HL-60 (cell line): ENCODE results near the gene HOXA7.

Source experiments
- DNase-seq, 2 experiments: peaks; one replicate each; pipeline ENCODE4 v3.0.0-alpha.2; 2010 to 2020; ENCODE audit warnings: low read depth in 1 of 2, low spot score in 1 of 2
- H3K27ac ChIP-seq: fragments of 250-450 bp; sonication (Bioruptor Pico); replicated peaks from 2 replicates; pipeline ENCODE4 v1.5.1; 2020; ENCODE audit warnings: mild to moderate bottlenecking, moderate library complexity
- H3K27me3 ChIP-seq: fragments of 250-450 bp; sonication (Bioruptor Pico); 2 replicates; pipeline ENCODE4 v1.5.1; 2021; ENCODE audit warnings: mild to moderate bottlenecking, moderate library complexity; ENCODE audit not compliant: insufficient read depth, poor library complexity, severe bottlenecking
- H3K4me3 ChIP-seq: replicated peaks from 2 replicates; pipeline ENCODE4 v1.5.1; 2011; ENCODE audit warnings: mild to moderate bottlenecking, control low read depth, low read length; ENCODE audit not compliant: insufficient read depth
- GABPA ChIP-seq: IDR thresholded peaks from 2 replicates; pipeline ENCODE4 v1.6.1; 2012; ENCODE audit warnings: low read depth
- POLR2AphosphoS5 ChIP-seq: IDR thresholded peaks from 2 replicates; pipeline ENCODE4 v1.6.1; 2012; ENCODE audit warnings: low read depth
- SPI1 ChIP-seq: IDR thresholded peaks from 2 replicates; pipeline ENCODE4 v1.6.1; 2012; ENCODE audit warnings: low read depth, mild to moderate bottlenecking, borderline replicate concordance
- TF ChIP-seq, protein P1 (sequence below): IDR thresholded peaks from 2 replicates; pipeline ENCODE4 v1.6.1; 2012; ENCODE audit warnings: low read depth; ENCODE audit not compliant: insufficient replicate concordance
- TF ChIP-seq, protein P2 (sequence below): IDR thresholded peaks from one replicate; pipeline ENCODE4 v1.5.1; 2011; ENCODE audit warnings: low read length, control low read depth, inconsistent platforms; ENCODE audit not compliant: insufficient read depth

The HOXA7 gene

DNA sequence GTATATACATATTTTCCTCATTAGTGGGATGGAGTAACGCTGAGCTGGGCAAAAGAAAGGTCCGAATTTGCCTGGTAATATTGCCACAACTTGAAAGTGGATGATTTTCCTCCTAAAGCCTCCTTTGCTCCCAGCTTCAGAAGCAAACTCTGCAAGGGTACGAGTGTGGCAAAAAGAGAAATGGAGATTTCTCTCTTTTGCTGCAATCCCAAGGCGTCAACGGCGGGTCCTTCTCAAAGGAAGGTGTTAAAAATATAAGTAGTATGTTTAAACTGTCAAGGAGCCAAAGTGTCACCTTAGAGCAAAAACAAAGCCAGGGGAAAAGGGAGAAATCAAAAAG is 41.6 kb downstream of the HOXA7 start:
- peaks cover 3% of the 10 kb centered on the region for H3K27me3 ChIP-seq
- DNase-seq: no peak
- no peak overlapping the region for H3K27ac ChIP-seq
- TF ChIP-seq POLR2AphosphoS5 (no peak), SPI1 (no peak), GABPA (no peak)
- TF ChIP-seq, protein P1, sequence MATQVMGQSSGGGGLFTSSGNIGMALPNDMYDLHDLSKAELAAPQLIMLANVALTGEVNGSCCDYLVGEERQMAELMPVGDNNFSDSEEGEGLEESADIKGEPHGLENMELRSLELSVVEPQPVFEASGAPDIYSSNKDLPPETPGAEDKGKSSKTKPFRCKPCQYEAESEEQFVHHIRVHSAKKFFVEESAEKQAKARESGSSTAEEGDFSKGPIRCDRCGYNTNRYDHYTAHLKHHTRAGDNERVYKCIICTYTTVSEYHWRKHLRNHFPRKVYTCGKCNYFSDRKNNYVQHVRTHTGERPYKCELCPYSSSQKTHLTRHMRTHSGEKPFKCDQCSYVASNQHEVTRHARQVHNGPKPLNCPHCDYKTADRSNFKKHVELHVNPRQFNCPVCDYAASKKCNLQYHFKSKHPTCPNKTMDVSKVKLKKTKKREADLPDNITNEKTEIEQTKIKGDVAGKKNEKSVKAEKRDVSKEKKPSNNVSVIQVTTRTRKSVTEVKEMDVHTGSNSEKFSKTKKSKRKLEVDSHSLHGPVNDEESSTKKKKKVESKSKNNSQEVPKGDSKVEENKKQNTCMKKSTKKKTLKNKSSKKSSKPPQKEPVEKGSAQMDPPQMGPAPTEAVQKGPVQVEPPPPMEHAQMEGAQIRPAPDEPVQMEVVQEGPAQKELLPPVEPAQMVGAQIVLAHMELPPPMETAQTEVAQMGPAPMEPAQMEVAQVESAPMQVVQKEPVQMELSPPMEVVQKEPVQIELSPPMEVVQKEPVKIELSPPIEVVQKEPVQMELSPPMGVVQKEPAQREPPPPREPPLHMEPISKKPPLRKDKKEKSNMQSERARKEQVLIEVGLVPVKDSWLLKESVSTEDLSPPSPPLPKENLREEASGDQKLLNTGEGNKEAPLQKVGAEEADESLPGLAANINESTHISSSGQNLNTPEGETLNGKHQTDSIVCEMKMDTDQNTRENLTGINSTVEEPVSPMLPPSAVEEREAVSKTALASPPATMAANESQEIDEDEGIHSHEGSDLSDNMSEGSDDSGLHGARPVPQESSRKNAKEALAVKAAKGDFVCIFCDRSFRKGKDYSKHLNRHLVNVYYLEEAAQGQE: no peak
- TF ChIP-seq, protein P2, sequence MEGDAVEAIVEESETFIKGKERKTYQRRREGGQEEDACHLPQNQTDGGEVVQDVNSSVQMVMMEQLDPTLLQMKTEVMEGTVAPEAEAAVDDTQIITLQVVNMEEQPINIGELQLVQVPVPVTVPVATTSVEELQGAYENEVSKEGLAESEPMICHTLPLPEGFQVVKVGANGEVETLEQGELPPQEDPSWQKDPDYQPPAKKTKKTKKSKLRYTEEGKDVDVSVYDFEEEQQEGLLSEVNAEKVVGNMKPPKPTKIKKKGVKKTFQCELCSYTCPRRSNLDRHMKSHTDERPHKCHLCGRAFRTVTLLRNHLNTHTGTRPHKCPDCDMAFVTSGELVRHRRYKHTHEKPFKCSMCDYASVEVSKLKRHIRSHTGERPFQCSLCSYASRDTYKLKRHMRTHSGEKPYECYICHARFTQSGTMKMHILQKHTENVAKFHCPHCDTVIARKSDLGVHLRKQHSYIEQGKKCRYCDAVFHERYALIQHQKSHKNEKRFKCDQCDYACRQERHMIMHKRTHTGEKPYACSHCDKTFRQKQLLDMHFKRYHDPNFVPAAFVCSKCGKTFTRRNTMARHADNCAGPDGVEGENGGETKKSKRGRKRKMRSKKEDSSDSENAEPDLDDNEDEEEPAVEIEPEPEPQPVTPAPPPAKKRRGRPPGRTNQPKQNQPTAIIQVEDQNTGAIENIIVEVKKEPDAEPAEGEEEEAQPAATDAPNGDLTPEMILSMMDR: no peak
- H3K4me3 ChIP-seq: no peak overlapping the region

DNA sequence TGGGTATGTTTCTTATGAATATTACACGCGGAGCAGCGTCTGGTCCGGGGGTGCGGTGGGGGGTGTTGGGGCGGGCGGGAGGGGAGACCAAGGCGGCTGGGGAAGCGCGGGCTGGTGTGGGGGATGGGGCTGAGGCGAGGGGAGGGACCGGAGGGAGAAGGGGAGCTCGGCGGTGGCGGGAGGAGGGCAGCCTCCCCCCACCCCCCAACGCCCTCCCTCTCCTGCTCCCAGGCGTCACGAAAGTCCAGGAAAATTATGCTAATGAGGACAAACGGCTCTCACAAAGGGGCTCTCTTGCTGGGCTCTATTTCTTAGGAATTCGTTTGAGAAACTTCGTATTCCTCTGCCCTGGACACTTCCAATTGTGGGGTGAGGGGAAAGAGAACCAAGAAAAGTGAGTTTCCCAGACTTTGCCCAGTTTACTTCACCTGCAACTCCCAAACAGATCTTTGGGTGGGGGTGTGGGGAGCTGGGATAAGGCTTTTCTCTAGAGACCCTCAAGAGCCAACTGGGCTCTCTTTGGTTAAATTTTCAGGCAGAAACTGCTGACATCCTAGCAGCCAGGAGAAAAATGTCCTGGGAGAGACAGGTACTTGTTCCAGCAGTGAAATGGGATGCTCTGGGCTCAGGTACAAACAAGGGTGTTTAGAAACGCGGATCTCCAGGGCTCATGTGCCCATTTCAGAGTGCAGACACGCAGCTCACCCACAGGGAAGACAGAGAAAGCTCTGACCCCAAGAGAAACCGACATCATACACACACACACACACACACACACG is 42.3 kb downstream of the HOXA7 start:
- TF ChIP-seq SPI1: no peak
- TF ChIP-seq, protein P2: no peak
- TF ChIP-seq, protein P1: no peak
- TF ChIP-seq GABPA: no peak
- no peak for TF ChIP-seq POLR2AphosphoS5
- H3K27ac ChIP-seq: no peak overlapping the region
- DNase-seq: no peak
- no peak overlapping the region for H3K4me3 ChIP-seq
- peaks cover 3% of the 10 kb centered on the region for H3K27me3 ChIP-seq

DNA sequence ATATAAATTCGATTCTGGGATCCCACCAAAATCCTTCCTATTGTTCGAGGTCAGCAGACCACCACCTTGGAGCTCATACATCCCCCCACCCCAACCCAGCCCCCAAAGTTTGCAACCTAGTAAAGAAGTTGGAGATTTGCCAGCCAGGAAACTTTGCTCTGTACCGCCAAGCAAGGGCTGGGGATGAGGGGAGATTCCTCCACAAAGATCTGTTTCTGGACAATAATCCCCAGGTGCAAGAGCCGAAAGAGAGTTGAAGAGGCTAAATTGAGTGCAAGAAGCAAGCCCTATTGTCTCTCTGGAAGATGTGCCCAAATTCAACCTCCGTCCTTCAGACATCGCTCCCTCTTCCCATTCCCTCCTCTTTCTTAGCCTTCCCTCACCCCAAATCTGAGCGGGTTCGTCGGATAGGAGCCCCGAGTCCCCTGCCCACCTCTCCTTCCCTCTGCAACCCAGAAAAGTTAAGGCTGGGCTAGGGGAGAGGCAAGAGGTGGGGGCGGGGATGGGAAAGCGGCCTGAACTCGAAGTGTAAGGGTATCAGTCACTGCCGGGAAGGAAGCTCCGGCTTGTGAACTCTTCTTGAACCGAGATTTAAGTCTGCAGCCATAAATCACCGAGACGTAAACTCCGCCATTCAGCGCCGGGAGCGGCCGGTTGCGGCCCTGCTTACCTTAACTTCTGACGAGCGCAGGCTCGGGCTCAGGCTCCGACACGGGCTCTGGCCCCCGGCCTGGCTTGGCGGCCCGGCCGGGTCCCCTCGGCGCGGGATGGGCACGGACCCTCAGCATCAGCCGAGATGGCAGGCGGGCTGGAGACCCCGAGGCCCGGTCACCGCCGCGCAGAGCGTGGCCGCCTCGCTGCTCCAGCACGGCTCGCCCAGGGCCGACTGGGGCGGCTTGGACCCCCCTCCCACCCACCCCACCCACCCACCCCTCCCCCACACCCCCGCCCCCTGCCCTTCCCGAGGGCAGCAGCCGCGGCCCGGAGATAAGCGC is 43.2 kb downstream of the HOXA7 start:
- no peak overlapping the region for H3K27ac ChIP-seq
- H3K27me3 ChIP-seq: peaks cover 3% of the 10 kb centered on the region
- no peak overlapping the region for H3K4me3 ChIP-seq
- DNase-seq: no peak
- TF ChIP-seq POLR2AphosphoS5 (no peak), GABPA (no peak), SPI1 (no peak)
- TF ChIP-seq, protein P2: no peak
- TF ChIP-seq, protein P1: no peak
